MCF 10A (cell line): Measurements from ENCODE around the gene ZBTB7C. TPM values are rescaled to one million over a fixed set of nuclear protein-coding genes. Genes with fewer than 3 reads are reported as not detected.
A peak's percentile ranks its signal among the peaks of the same experiment; 100 is the strongest.

Source experiments
- BruUV-seq: library from RNA; stranded (reverse); fragments of 400-500 nt; replicated peaks from 2 replicates; lab custom pipeline; 2021; lab: Mats Ljungman, UMichigan
- CTCF ChIA-PET: fragments of 300-600 bp; sonication (Branson Sonifier 250); formaldehyde crosslinking; extraction: SDS; loops from one replicate; lab custom pipeline; 2021; ENCODE audit warnings: antibody characterized with exemption, inconsistent platforms; lab: Yijun Ruan, JAX
- POLR2A ChIA-PET: fragments of 300-600, 350-650 bp; sonication (Branson Sonifier 250); formaldehyde crosslinking; extraction: SDS; loops from one replicate; lab custom pipeline; 2020; ENCODE audit warnings: antibody characterized with exemption, inconsistent platforms; lab: Yijun Ruan, JAX
- DNase-seq: peaks from one replicate; pipeline ENCODE4 v3.0.0-alpha.2; 2018; ENCODE audit not compliant: unreplicated experiment
- H3K27ac Mint-ChIP-seq: one replicate; pipeline ENCODE4 v1.8.0; 2022; ENCODE audit warnings: mild to moderate bottlenecking, low read depth, mixed read lengths; ENCODE audit not compliant: unreplicated experiment
- H3K27me3 Mint-ChIP-seq: one replicate; pipeline ENCODE4 v1.8.0; 2022; ENCODE audit warnings: mixed read lengths; ENCODE audit not compliant: insufficient read depth, unreplicated experiment
- H3K36me3 Mint-ChIP-seq: one replicate; pipeline ENCODE4 v1.8.0; 2022; ENCODE audit warnings: mild to moderate bottlenecking, moderate library complexity, mixed read lengths; ENCODE audit not compliant: insufficient read depth, unreplicated experiment
- H3K4me1 Mint-ChIP-seq: one replicate; pipeline ENCODE4 v1.8.0; 2022; ENCODE audit warnings: mixed read lengths; ENCODE audit not compliant: insufficient read depth, unreplicated experiment
- H3K4me3 Mint-ChIP-seq: one replicate; pipeline ENCODE4 v1.8.0; 2022; ENCODE audit warnings: mild to moderate bottlenecking, moderate library complexity, mixed read lengths; ENCODE audit not compliant: unreplicated experiment
- H3K9me3 Mint-ChIP-seq: one replicate; pipeline ENCODE4 v1.8.0; 2022; ENCODE audit warnings: mixed read lengths; ENCODE audit not compliant: unreplicated experiment
- CTCF ChIP-seq: fragments of 200-600 bp; IDR thresholded peaks from one replicate; pipeline ENCODE4 v1.8.0; 2022; ENCODE audit warnings: antibody characterized with exemption, mild to moderate bottlenecking; ENCODE audit not compliant: unreplicated experiment
- intact Hi-C: fragments of 100-400 bp; cut with micrococcal nuclease; formaldehyde crosslinking; loops from 2 replicates; pipeline ENCODE4 v1.14.1; 2022
- total RNA-seq: library from RNA; stranded (reverse); gene quantifications from 2 replicates; pipeline ENCODE4 v1.2.3, GENCODE V29; 2022

Gene ZBTB7C
- total RNA-seq, 1 experiment from 2014 or later: 0.42 TPM

- ChIA-PET POLR2A (no interaction called here), CTCF (interaction anchor here (0.6 to 0.8 kb wide), 2 partner anchors 264 to 290 kb away, joined by 3 to 4 read pairs; no protein-coding TSS in a partner anchor)
- no peaks in the 10 kb centered on the region for H3K9me3 Mint-ChIP-seq
- DNase-seq: no peak
- H3K27ac Mint-ChIP-seq: no peak overlapping the region
- TF ChIP-seq CTCF: no peak
- H3K4me1 Mint-ChIP-seq: peaks cover 21% of the 10 kb centered on the region
- no peaks in the 10 kb centered on the region for H3K27me3 Mint-ChIP-seq
- BruUV-seq: no TSS peak
- H3K36me3 Mint-ChIP-seq: no peaks in the 10 kb centered on the region
- intact Hi-C loops: no loop called here
- no peak overlapping the region for H3K4me3 Mint-ChIP-seq
Measured at GRCh38 chr18:48320639-48320945, 88.6 kb downstream of the ZBTB7C start.

DNA sequence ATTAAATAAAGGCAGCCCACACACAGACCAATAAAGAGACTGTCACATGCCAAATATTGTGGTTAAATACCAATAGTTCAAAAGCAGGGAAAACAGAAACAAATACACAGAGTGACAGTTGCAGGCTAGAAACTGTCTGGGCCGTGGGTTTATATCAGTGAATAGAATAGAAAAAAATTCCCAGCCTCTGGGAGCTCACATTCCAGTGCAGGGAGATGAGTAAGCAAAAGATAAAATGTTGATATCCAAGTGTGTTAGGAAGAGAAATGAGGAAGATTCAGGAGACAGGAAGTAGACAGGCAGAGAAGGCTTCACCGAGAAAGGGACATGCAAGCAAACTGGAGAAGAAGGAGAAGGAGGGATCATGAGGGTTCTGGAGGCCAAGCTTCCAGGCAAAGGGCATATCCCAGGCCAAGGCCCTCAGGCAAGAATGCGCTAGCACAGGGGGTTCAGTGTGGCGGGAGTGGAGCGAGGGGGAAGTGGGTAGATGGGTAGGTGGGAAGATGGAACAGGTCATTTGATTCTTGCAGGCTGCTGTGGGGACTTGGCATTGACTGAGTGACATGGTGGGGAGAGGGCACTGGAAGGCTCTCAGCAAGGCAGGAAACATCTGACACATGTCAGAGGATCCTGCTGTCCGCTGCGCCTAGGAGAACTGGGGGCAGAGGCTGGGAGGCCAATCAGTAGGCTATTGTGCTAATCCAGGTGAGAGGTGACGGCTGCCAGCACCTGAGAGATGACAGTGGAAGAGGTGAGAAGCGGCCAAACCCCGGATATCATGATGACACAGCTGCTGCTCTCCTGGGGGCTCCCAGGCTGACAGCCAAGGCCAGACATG is 89.2 kb downstream of the ZBTB7C start:
- DNase-seq: no peak
- BruUV-seq: no TSS peak
- H3K4me3 Mint-ChIP-seq: no peak overlapping the region
- ChIA-PET POLR2A (no interaction called here), CTCF (interaction anchor here (0.6 to 1.3 kb wide), 2 partner anchors 14 to 263 kb away, joined by 3 to 4 read pairs; no protein-coding TSS in a partner anchor)
- peaks cover 18% of the 10 kb centered on the region for H3K4me1 Mint-ChIP-seq
- no peaks in the 10 kb centered on the region for H3K9me3 Mint-ChIP-seq
- H3K27ac Mint-ChIP-seq: peak overlapping the region; percentile 5
- no peaks in the 10 kb centered on the region for H3K36me3 Mint-ChIP-seq
- no peaks in the 10 kb centered on the region for H3K27me3 Mint-ChIP-seq
- TF ChIP-seq CTCF: no peak
- intact Hi-C loops: no loop called here

- intact Hi-C loops: no loop called here
- H3K27me3 Mint-ChIP-seq: no peaks in the 10 kb centered on the region
- peaks cover 6% of the 10 kb centered on the region for H3K4me1 Mint-ChIP-seq
- no peaks in the 10 kb centered on the region for H3K36me3 Mint-ChIP-seq
- ChIA-PET POLR2A (no interaction called here), CTCF (interaction anchor here (1.3 kb wide), 1 partner anchor 13 kb away, joined by 4 read pairs; no protein-coding TSS in a partner anchor)
- no peak for TF ChIP-seq CTCF
- DNase-seq: no peak
- BruUV-seq: no TSS peak
- no peak overlapping the region for H3K4me3 Mint-ChIP-seq
- H3K9me3 Mint-ChIP-seq: no peaks in the 10 kb centered on the region
- peak overlapping the region; percentile 4 for H3K27ac Mint-ChIP-seq
Measured at GRCh38 chr18:48318436-48318835, 90.7 kb downstream of the ZBTB7C start.

DNA sequence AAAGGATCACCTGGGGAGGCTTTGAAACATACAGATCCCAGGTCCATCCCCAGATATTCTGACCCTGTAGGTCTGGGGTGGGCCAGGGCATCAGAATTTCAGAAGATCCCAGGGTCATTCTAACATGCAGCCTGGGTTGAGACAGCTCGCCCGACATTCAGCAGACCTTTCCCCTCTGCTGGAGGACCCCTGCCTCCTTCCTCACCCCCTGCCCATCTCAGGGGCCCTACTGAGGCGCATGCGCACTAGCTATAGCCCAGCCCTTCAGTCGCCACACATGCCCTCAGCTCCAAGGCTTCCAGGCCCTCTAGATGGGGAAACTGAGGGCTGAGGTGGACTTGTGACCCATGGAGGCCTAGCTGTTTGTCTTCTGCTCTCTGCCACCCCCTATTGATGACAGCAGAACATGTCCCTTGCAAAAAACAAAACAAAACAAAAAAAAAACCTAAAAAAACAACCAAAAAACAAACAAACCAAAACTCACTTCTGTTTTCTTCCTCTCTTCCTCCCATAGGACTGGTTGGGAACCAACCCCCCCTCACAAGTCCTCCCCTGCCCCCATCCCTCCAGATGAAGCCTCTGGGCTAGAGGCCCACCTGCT is 91.3 kb downstream of the ZBTB7C start:
- POLR2A ChIA-PET: interaction anchor here (0.8 kb wide), 1 partner anchor 24 kb away, joined by 4 read pairs; no protein-coding TSS in a partner anchor
- peak overlapping the region; percentile 4 for H3K27ac Mint-ChIP-seq
- peaks cover 6% of the 10 kb centered on the region for H3K4me1 Mint-ChIP-seq
- peak; percentile 29 for TF ChIP-seq CTCF
- CTCF ChIA-PET: no interaction called here
- H3K27me3 Mint-ChIP-seq: no peaks in the 10 kb centered on the region
- no TSS peak for BruUV-seq
- H3K4me3 Mint-ChIP-seq: no peak overlapping the region
- H3K9me3 Mint-ChIP-seq: no peaks in the 10 kb centered on the region
- H3K36me3 Mint-ChIP-seq: no peaks in the 10 kb centered on the region
- DNase-seq: no peak
- intact Hi-C loops: no loop called here
